Ectodermal cell (in vitro differentiated cells): ENCODE measurements around the gene FOXO1.

Experiments used
- H3K27ac ChIP-seq: 2 replicates; pipeline ENCODE4 v1.7.0; 2013; ENCODE audit warnings: mild to moderate bottlenecking, low read depth, low read length; ENCODE audit not compliant: insufficient read depth, poor library complexity, severe bottlenecking
- H3K27me3 ChIP-seq: 2 replicates; pipeline ENCODE4 v1.7.0; 2013; ENCODE audit warnings: mild to moderate bottlenecking, low read length; ENCODE audit not compliant: insufficient read depth, control insufficient read depth, poor library complexity, severe bottlenecking
- H3K36me3 ChIP-seq: one replicate; pipeline ENCODE4 v1.7.0; 2013; ENCODE audit warnings: low read length; ENCODE audit not compliant: control insufficient read depth, insufficient read depth
- H3K4me1 ChIP-seq: one replicate; pipeline ENCODE4 v1.7.0; 2013; ENCODE audit warnings: low read length; ENCODE audit not compliant: control insufficient read depth, insufficient read depth
- H3K4me3 ChIP-seq: 2 replicates; pipeline ENCODE4 v1.7.0; 2013; ENCODE audit warnings: low read depth, low read length, control low read depth; ENCODE audit not compliant: insufficient read depth
- H3K9me3 ChIP-seq: 2 replicates; pipeline ENCODE4 v1.7.0; 2013; ENCODE audit warnings: mild to moderate bottlenecking, low read length, moderate library complexity; ENCODE audit not compliant: control insufficient read depth
- WGBS, 2 experiments: methylation state at CpG; one replicate each; pipeline ENCODE4 v1.1.7; 2013; ENCODE audit warnings: missing lambda C conversion rate in 2 of 2; 5-methylcytosine and 5-hydroxymethylcytosine counted together

Gene FOXO1

GRCh38 chr13:40680659-40681323 is 14.3 kb upstream of the FOXO1 start:
- H3K4me1 ChIP-seq: no peaks in the 10 kb centered on the region
- no peaks in the 10 kb centered on the region for H3K9me3 ChIP-seq
- 25 to 27% methylated on average over 7 of the region's 7 CpGs for WGBS, 2 experiments
- no peaks in the 10 kb centered on the region for H3K27me3 ChIP-seq
- no peak overlapping the region for H3K27ac ChIP-seq
- no peak overlapping the region for H3K4me3 ChIP-seq
- H3K36me3 ChIP-seq: no peaks in the 10 kb centered on the region

- no peak overlapping the region for H3K27ac ChIP-seq
- no peak overlapping the region for H3K4me3 ChIP-seq
- H3K4me1 ChIP-seq: no peaks in the 10 kb centered on the region
- H3K36me3 ChIP-seq: no peaks in the 10 kb centered on the region
- H3K27me3 ChIP-seq: no peaks in the 10 kb centered on the region
- no peaks in the 10 kb centered on the region for H3K9me3 ChIP-seq
- 79 to 84% methylated on average over 6 of the region's 6 CpGs for WGBS, 2 experiments
These were observed 13.1 kb upstream of the FOXO1 start for GRCh38 chr13:40679480-40679985.

GRCh38 chr13:40677064-40677463 is 10.6 kb upstream of the FOXO1 start:
- no peaks in the 10 kb centered on the region for H3K9me3 ChIP-seq
- H3K27me3 ChIP-seq: no peaks in the 10 kb centered on the region
- 95 to 98% methylated on average over 4 of the region's 4 CpGs for WGBS, 2 experiments
- H3K4me3 ChIP-seq: no peak overlapping the region
- H3K27ac ChIP-seq: no peak overlapping the region
- no peaks in the 10 kb centered on the region for H3K36me3 ChIP-seq
- H3K4me1 ChIP-seq: peaks cover 4% of the 10 kb centered on the region

- 100% methylated on average over 1 of the region's 2 CpGs for WGBS, 2 experiments
- Histone ChIP-seq H3K27ac (no peak overlapping the region), H3K4me1 (peaks cover 4% of the 10 kb centered on the region), H3K27me3 (no peaks in the 10 kb centered on the region), H3K9me3 (no peaks in the 10 kb centered on the region), H3K36me3 (no peaks in the 10 kb centered on the region), H3K4me3 (no peak overlapping the region)
These were observed 9.6 kb upstream of the FOXO1 start for GRCh38 chr13:40676007-40676406.

- no peaks in the 10 kb centered on the region for H3K36me3 ChIP-seq
- H3K4me1 ChIP-seq: peaks cover 4% of the 10 kb centered on the region
- no peaks in the 10 kb centered on the region for H3K27me3 ChIP-seq
- H3K4me3 ChIP-seq: no peak overlapping the region
- H3K9me3 ChIP-seq: no peaks in the 10 kb centered on the region
- no peak overlapping the region for H3K27ac ChIP-seq
These were observed 7.0 kb upstream of the FOXO1 start for GRCh38 chr13:40673414-40673813.

- Histone ChIP-seq H3K4me1 (peaks cover 4% of the 10 kb centered on the region), H3K27ac (no peak overlapping the region), H3K36me3 (no peaks in the 10 kb centered on the region), H3K9me3 (no peaks in the 10 kb centered on the region), H3K27me3 (peaks cover 4% of the 10 kb centered on the region), H3K4me3 (no peak overlapping the region)
- 52 to 57% methylated on average over 3 to 4 of the region's 4 CpGs for WGBS, 2 experiments
These were observed 6.4 kb upstream of the FOXO1 start for GRCh38 chr13:40672765-40673397.

GRCh38 chr13:40671956-40672764 is 5.7 kb upstream of the FOXO1 start:
- no peaks in the 10 kb centered on the region for H3K9me3 ChIP-seq
- H3K4me1 ChIP-seq: peaks cover 4% of the 10 kb centered on the region
- 20% methylated on average over 1 of the region's 1 CpG; no CpG with 5 or more reads in 1 of the 2 experiments for whole genome bisulfite sequencing, 2 experiments
- peaks cover 11% of the 10 kb centered on the region for H3K27me3 ChIP-seq
- H3K4me3 ChIP-seq: no peak overlapping the region
- no peaks in the 10 kb centered on the region for H3K36me3 ChIP-seq
- no peak overlapping the region for H3K27ac ChIP-seq

GRCh38 chr13:40670307-40670706 is 3.9 kb upstream of the FOXO1 start:
- Histone ChIP-seq H3K27me3 (peaks cover 19% of the 10 kb centered on the region), H3K9me3 (no peaks in the 10 kb centered on the region), H3K4me1 (peaks cover 4% of the 10 kb centered on the region), H3K36me3 (no peaks in the 10 kb centered on the region), H3K27ac (no peak overlapping the region), H3K4me3 (no peak overlapping the region)
- WGBS, 2 experiments: 100% methylated on average over 1 of the region's 2 CpGs; no CpG with 5 or more reads in 1 of the 2 experiments

- 74 to 79% methylated on average over 11 of the region's 11 CpGs for WGBS, 2 experiments
- Histone ChIP-seq H3K27ac (no peak overlapping the region), H3K4me3 (no peak overlapping the region), H3K4me1 (peaks cover 4% of the 10 kb centered on the region), H3K9me3 (no peaks in the 10 kb centered on the region), H3K27me3 (peaks cover 39% of the 10 kb centered on the region), H3K36me3 (no peaks in the 10 kb centered on the region)
These were observed 1.9 kb upstream of the FOXO1 start for GRCh38 chr13:40668335-40668734.

GRCh38 chr13:40667622-40667978 is 1.2 kb upstream of the FOXO1 start:
- Histone ChIP-seq H3K36me3 (no peaks in the 10 kb centered on the region), H3K4me1 (peaks cover under 1% of the 10 kb centered on the region), H3K27ac (no peak overlapping the region), H3K4me3 (peak overlapping the region; percentile 58), H3K9me3 (no peaks in the 10 kb centered on the region), H3K27me3 (peaks cover 45% of the 10 kb centered on the region)
- 16 to 33% methylated on average over 5 of the region's 5 CpGs for WGBS, 2 experiments
